HL-60 (cell line): ENCODE data around the gene PTGR3.

Experiments
- POLR2AphosphoS5 ChIP-seq: IDR thresholded peaks from 2 replicates; pipeline ENCODE4 v1.6.1; 2012; ENCODE audit warnings: low read depth
- SPI1 ChIP-seq: IDR thresholded peaks from 2 replicates; pipeline ENCODE4 v1.6.1; 2012; ENCODE audit warnings: low read depth, mild to moderate bottlenecking, borderline replicate concordance
- TF ChIP-seq, protein P1 (sequence below): IDR thresholded peaks from one replicate; pipeline ENCODE4 v1.5.1; 2011; ENCODE audit warnings: low read length, control low read depth, inconsistent platforms; ENCODE audit not compliant: insufficient read depth

DNA sequence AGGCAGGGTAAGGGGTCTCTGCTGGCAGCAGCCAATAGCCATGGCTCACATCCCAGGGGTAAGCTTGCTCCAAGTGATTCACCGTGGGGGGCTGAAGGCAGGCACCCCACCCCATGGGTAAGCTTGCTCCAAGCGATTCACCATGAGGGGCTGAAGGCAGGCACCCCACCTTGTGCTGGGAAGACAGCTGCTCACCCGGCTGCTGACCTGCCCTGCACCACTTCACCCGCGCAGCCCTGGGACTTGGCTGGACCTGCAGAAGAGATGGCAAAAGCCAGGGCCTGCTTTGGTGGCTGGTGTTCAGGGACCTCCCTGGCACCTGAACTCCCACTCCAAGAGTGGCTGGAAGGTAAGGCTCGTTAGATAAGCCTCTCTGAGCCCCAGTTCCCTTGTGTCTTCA lies 19.2 kb downstream of the PTGR3 start:
- TF ChIP-seq, protein P1, sequence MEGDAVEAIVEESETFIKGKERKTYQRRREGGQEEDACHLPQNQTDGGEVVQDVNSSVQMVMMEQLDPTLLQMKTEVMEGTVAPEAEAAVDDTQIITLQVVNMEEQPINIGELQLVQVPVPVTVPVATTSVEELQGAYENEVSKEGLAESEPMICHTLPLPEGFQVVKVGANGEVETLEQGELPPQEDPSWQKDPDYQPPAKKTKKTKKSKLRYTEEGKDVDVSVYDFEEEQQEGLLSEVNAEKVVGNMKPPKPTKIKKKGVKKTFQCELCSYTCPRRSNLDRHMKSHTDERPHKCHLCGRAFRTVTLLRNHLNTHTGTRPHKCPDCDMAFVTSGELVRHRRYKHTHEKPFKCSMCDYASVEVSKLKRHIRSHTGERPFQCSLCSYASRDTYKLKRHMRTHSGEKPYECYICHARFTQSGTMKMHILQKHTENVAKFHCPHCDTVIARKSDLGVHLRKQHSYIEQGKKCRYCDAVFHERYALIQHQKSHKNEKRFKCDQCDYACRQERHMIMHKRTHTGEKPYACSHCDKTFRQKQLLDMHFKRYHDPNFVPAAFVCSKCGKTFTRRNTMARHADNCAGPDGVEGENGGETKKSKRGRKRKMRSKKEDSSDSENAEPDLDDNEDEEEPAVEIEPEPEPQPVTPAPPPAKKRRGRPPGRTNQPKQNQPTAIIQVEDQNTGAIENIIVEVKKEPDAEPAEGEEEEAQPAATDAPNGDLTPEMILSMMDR = no peak
- no peak for TF ChIP-seq SPI1
- no peak for TF ChIP-seq POLR2AphosphoS5
